H1 (cell line): ENCODE results near the gene NOTUM.

Experiments used
- BRCA1 ChIP-seq: IDR thresholded peaks from 2 replicates; pipeline ENCODE4 v1.6.1; 2012; ENCODE audit warnings: low read depth, low read length, improper control_type of control experiment
- CHD2 ChIP-seq: IDR thresholded peaks from 2 replicates; pipeline ENCODE4 v1.6.1; 2012; ENCODE audit warnings: low read length, improper control_type of control experiment
- EP300 ChIP-seq, 2 experiments: IDR thresholded peaks; 1 replicate in 1 of 2; 2 replicates in 1 of 2; pipeline ENCODE4 v1.6.1; 2011 to 2012; ENCODE audit warnings: low read depth in 2 of 2, low read length in 2 of 2, mild to moderate bottlenecking in 2 of 2, borderline replicate concordance in 1 of 2, inconsistent platforms in 1 of 2, moderate library complexity in 1 of 2
- HDAC2 ChIP-seq, 2 experiments: fragments of 300-600 bp in 1 of 2; sonication (generic) in 1 of 2; IDR thresholded peaks; 2 replicates each; pipeline ENCODE4 v1.6.1; 2011 to 2012; ENCODE audit warnings: low read depth in 2 of 2, low read length in 2 of 2, mild to moderate bottlenecking in 2 of 2, moderate library complexity in 2 of 2, borderline replicate concordance in 1 of 2, inconsistent platforms in 1 of 2
- KDM1A ChIP-seq: fragments of 200-600, 300-600 bp; sonication (generic); IDR thresholded peaks from 2 replicates; pipeline ENCODE4 v1.7.1; 2016; ENCODE audit warnings: mild to moderate bottlenecking, low read length, borderline replicate concordance
- NANOG ChIP-seq: IDR thresholded peaks from 2 replicates; pipeline ENCODE4 v1.6.1; 2011; ENCODE audit warnings: low read length, low read depth, mild to moderate bottlenecking, inconsistent platforms; ENCODE audit not compliant: insufficient read depth, poor library complexity, severe bottlenecking
- NRF1 ChIP-seq: IDR thresholded peaks from 2 replicates; pipeline ENCODE4 v1.6.1; 2011; ENCODE audit warnings: mild to moderate bottlenecking, low read depth, low read length, improper control_type of control experiment
- POLR2A ChIP-seq, 2 experiments: IDR thresholded peaks; 1 replicate in 1 of 2; 2 replicates in 1 of 2; pipeline ENCODE4 v1.6.1; 2011; ENCODE audit warnings: low read depth in 2 of 2, low read length in 2 of 2, mild to moderate bottlenecking in 2 of 2; ENCODE audit errors: control extremely low read depth in 1 of 2
- POLR2AphosphoS5 ChIP-seq: IDR thresholded peaks from 2 replicates; pipeline ENCODE4 v1.6.1; 2011; ENCODE audit warnings: low read depth, low read length
- RAD21 ChIP-seq, 2 experiments: IDR thresholded peaks in 1 of 2; conservative IDR thresholded peaks in 1 of 2; 2 replicates each; pipeline ENCODE4 v1.6.1; 2011; ENCODE audit warnings: low read depth in 2 of 2, low read length in 2 of 2, improper control_type of control experiment in 1 of 2, inconsistent platforms in 1 of 2, mild to moderate bottlenecking in 1 of 2, moderate library complexity in 1 of 2
- TAF1 ChIP-seq: IDR thresholded peaks from 2 replicates; pipeline ENCODE4 v1.6.1; 2011; ENCODE audit warnings: mild to moderate bottlenecking, low read depth, low read length
- TF ChIP-seq, protein P1 (sequence below), 3 experiments: IDR thresholded peaks; 1 replicate in 2 of 3; 2 replicates in 1 of 3; pipeline versions ENCODE4 v1.5.1 to v1.6.1; 2011; ENCODE audit warnings: low read length in 3 of 3, mild to moderate bottlenecking in 3 of 3, inconsistent platforms in 2 of 3, low read depth in 1 of 3, moderate library complexity in 1 of 3; ENCODE audit not compliant: insufficient read depth in 1 of 3; ENCODE audit errors: control extremely low read depth in 1 of 3

DNA sequence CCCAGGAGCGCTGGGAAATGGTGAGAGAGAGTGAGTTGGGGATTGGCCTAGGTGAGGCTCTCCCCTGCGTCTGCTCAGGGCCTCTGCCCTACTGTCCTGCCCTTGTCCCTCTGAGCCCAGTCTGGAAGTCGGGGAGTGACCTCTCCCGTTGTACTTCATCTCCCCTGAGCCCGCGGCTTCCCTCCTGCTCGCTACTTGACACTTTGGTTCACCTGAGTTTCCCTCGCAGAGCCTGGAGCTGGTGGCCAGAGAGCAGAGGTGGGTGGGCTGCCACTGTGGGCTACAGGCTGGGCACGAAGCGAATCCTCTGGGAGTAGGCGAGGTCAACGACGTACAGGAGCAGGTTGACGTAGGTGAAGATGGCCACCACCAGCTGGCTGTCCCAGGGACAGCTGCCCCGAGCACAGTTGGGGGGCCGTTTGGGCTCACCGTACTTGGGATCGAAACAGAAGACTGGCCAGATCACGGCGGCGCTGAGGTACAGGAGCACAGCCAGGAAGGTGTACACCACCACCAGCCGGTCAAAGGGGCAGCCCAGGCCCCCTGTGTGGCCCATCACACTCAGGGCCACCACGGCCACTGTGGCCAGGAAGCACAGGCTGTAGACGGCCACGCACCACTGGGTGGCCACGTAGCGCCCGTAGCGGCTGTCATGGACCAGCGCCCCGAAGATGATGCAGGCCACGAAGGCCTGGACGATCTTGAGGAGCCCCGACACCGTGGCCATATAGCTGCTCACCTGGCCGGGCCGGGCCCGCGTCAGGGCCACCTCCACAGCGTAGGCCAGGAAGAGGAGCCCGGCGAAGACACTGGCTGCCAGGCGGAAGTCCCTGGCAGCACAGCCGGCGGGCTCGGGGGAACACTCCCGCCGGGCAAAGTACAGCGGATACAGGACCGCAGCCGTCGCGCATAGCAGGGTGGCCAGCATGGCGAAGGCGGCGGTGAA lies 20.2 kb downstream of the NOTUM start:
- TF ChIP-seq RAD21 (IDR thresholded peaks at IDR 0.05 in 1 of 2, conservative IDR thresholded peaks at IDR 0.05 in 1 of 2; ENCODE audit: low read depth in 2 of 2, low read length in 2 of 2): no peak
- no peak for TF ChIP-seq BRCA1
- no peak for TF ChIP-seq HDAC2 (IDR thresholded peaks at IDR 0.05; ENCODE audit: borderline replicate concordance in 1 of 2, low read depth in 2 of 2, low read length in 2 of 2)
- TF ChIP-seq POLR2A (IDR thresholded peaks at IDR 0.05; ENCODE audit: control extremely low read depth in 1 of 2, low read depth in 2 of 2, low read length in 2 of 2): no peak
- no peak for TF ChIP-seq EP300 (IDR thresholded peaks at IDR 0.05; ENCODE audit: borderline replicate concordance in 1 of 2, low read depth in 2 of 2, low read length in 2 of 2)
- TF ChIP-seq, protein P1, sequence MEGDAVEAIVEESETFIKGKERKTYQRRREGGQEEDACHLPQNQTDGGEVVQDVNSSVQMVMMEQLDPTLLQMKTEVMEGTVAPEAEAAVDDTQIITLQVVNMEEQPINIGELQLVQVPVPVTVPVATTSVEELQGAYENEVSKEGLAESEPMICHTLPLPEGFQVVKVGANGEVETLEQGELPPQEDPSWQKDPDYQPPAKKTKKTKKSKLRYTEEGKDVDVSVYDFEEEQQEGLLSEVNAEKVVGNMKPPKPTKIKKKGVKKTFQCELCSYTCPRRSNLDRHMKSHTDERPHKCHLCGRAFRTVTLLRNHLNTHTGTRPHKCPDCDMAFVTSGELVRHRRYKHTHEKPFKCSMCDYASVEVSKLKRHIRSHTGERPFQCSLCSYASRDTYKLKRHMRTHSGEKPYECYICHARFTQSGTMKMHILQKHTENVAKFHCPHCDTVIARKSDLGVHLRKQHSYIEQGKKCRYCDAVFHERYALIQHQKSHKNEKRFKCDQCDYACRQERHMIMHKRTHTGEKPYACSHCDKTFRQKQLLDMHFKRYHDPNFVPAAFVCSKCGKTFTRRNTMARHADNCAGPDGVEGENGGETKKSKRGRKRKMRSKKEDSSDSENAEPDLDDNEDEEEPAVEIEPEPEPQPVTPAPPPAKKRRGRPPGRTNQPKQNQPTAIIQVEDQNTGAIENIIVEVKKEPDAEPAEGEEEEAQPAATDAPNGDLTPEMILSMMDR (IDR thresholded peaks at IDR 0.05; ENCODE audit: control extremely low read depth in 1 of 3, insufficient read depth in 1 of 3, low read depth in 1 of 3, low read length in 3 of 3): no peak
- no peak for TF ChIP-seq CHD2
- TF ChIP-seq KDM1A: no peak
- TF ChIP-seq TAF1: no peak
- TF ChIP-seq NRF1: no peak
- TF ChIP-seq NANOG: no peak
- TF ChIP-seq POLR2AphosphoS5: no peak
